K562 (cell line): ENCODE data around the gene PVALEF. TPM values are rescaled to one million over a fixed set of nuclear protein-coding genes. Genes with fewer than 3 reads are reported as not detected.

Experiments
- ATAC-seq: fragments of 200-7000 bp; cut with Tn5 transposase; 3 replicates; pipeline ENCODE4 v1.9.1; 2020; ENCODE audit warnings: moderate library complexity
- BruUV-seq: library from RNA; stranded (reverse); fragments of 400-500 nt; replicated peaks from 2 replicates; lab custom pipeline; 2021; lab: Mats Ljungman, UMichigan
- CTCF ChIA-PET: fragments of 300-600 bp; formaldehyde crosslinking; extraction: SDS; loops from one replicate; lab custom pipeline; 2021; ENCODE audit warnings: low intra/inter-chr PET ratio; lab: Yijun Ruan, JAX
- POLR2A ChIA-PET: fragments of 300-600, 350-650 bp; sonication (Branson Sonifier 250); formaldehyde crosslinking; extraction: SDS; loops from one replicate; lab custom pipeline; 2021; ENCODE audit warnings: antibody characterized with exemption, inconsistent platforms; lab: Yijun Ruan, JAX
- DNase-seq, 4 experiments: peaks; one replicate each; pipeline versions ENCODE4 v3.0.0 to v3.0.0-alpha.2; 2011 to 2018; ENCODE audit warnings: low spot score in 3 of 4, mixed read lengths in 3 of 4; ENCODE audit errors: extremely low read depth in 1 of 4
- FAIRE-seq: peaks from 2 replicates; lab custom pipeline; 2011; peaks lifted over from hg19 to GRCh38; lab: Jason Lieb, UNC
- H2AFZ ChIP-seq: 2 replicates; pipeline ENCODE4 v1.6.0; 2011; ENCODE audit warnings: low read depth, low read length, control low read depth, inconsistent platforms
- H3K27ac ChIP-seq: fragments of 200-600 bp; 3 replicates; pipeline ENCODE4 v1.8.0; 2011; ENCODE audit warnings: low read depth, mild to moderate bottlenecking, control low read depth, inconsistent platforms, low read length, moderate library complexity, mixed read lengths; ENCODE audit errors: extremely low read depth
- H3K27me3 ChIP-seq, 2 experiments: fragments of 300-600 bp in 1 of 2; 2 replicates in 1 of 2; 3 replicates in 1 of 2; pipeline versions ENCODE4 v1.6.0 to v1.8.0; 2011; ENCODE audit warnings: inconsistent platforms in 2 of 2, low read length in 2 of 2, mild to moderate bottlenecking in 1 of 2, mixed read lengths in 1 of 2, moderate library complexity in 1 of 2; ENCODE audit not compliant: control insufficient read depth in 2 of 2, insufficient read depth in 2 of 2
- H3K36me3 ChIP-seq: fragments of 300-600 bp; 3 replicates; pipeline ENCODE4 v1.8.0; 2011; ENCODE audit warnings: mild to moderate bottlenecking, low read length, inconsistent platforms; ENCODE audit not compliant: control insufficient read depth, insufficient read depth
- H3K4me1 ChIP-seq, 2 experiments: fragments of 200-600 bp in 1 of 2; replicated peaks in 1 of 2; 2 replicates in 1 of 2; 3 replicates in 1 of 2; pipeline versions ENCODE4 v1.5.1 to v1.8.0; 2011; ENCODE audit warnings: inconsistent platforms in 2 of 2, low read length in 2 of 2, mild to moderate bottlenecking in 1 of 2, mixed read lengths in 1 of 2, moderate library complexity in 1 of 2; ENCODE audit not compliant: control insufficient read depth in 2 of 2, insufficient read depth in 2 of 2
- H3K4me2 ChIP-seq: 2 replicates; pipeline ENCODE4 v1.6.1; 2011; ENCODE audit warnings: low read length, control low read depth, inconsistent platforms, mixed read lengths; ENCODE audit not compliant: insufficient read depth
- H3K4me3 ChIP-seq: fragments of 200-600 bp; sonication (generic), shearing (Covaris generic); 2 replicates; pipeline ENCODE4 v1.5.1; 2016; ENCODE audit warnings: control low read depth, inconsistent platforms
- H3K79me2 ChIP-seq: fragments of 200-600 bp; 3 replicates; pipeline ENCODE4 v1.8.0; 2011; ENCODE audit warnings: low read length, inconsistent platforms; ENCODE audit not compliant: control insufficient read depth, insufficient read depth
- H3K9ac ChIP-seq, 2 experiments: 2 replicates each; pipeline versions ENCODE4 v1.6.0 to v1.6.1; 2011; ENCODE audit warnings: low read depth in 2 of 2, low read length in 2 of 2, control low read depth in 1 of 2, inconsistent platforms in 1 of 2, mild to moderate bottlenecking in 1 of 2, mixed read lengths in 1 of 2; ENCODE audit not compliant: insufficient read depth in 1 of 2
- H3K9me1 ChIP-seq: one replicate; pipeline ENCODE4 v1.6.0; 2011; ENCODE audit warnings: inconsistent platforms, mild to moderate bottlenecking, low read length, moderate library complexity; ENCODE audit not compliant: control insufficient read depth, insufficient read depth
- H3K9me3 ChIP-seq: replicated peaks from 2 replicates; pipeline ENCODE4 v1.5.1; 2011; ENCODE audit warnings: low read depth, low read length, inconsistent platforms; ENCODE audit not compliant: control insufficient read depth, insufficient read depth
- H4K20me1 ChIP-seq: replicated peaks from 2 replicates; pipeline ENCODE4 v1.6.1; 2011; ENCODE audit warnings: low read length, inconsistent platforms, mixed read lengths; ENCODE audit not compliant: control insufficient read depth, insufficient read depth
- KDM1A ChIP-seq, 2 experiments: fragments of 450-650 bp; IDR thresholded peaks; 2 replicates each; pipeline ENCODE4 v1.6.1; 2016; ENCODE audit warnings: mild to moderate bottlenecking in 2 of 2
- KDM5B ChIP-seq: fragments of 200-600 bp; sonication (generic); IDR thresholded peaks from 2 replicates; pipeline ENCODE4 v1.6.1; 2012; ENCODE audit warnings: low read depth, mild to moderate bottlenecking, moderate library complexity, low read length, control low read depth, inconsistent platforms; ENCODE audit not compliant: insufficient replicate concordance
- MBD2 ChIP-seq: sonication (generic); IDR thresholded peaks from 2 replicates; pipeline ENCODE4 v1.6.1; 2016; ENCODE audit warnings: low read depth, borderline replicate concordance
- POLR2G ChIP-seq: fragments of 200-400 bp; formaldehyde crosslinking; IDR thresholded peaks from 2 replicates; pipeline ENCODE4 v1.6.1; 2017; ENCODE audit warnings: low read depth, mild to moderate bottlenecking, antibody characterized with exemption, low read length, moderate library complexity
- RREB1 ChIP-seq: fragments of 250-450 bp; sonication (Bioruptor Pico); IDR thresholded peaks from 2 replicates; pipeline ENCODE4 v1.4.0; 2020
- SAFB2 ChIP-seq: fragments of 200-400 bp; formaldehyde crosslinking; IDR thresholded peaks from 2 replicates; pipeline ENCODE4 v1.6.1; 2018; ENCODE audit warnings: borderline replicate concordance, low read length, low read depth, moderate library complexity; ENCODE audit not compliant: severe bottlenecking
- TEAD1 ChIP-seq, 2 experiments: fragments of 450-650 bp in 1 of 2; sonication (generic) in 1 of 2; formaldehyde crosslinking; IDR thresholded peaks; 2 replicates each; pipeline versions ENCODE4 v1.4.0 to v1.8.0; 2020 to 2022; ENCODE audit warnings: mild to moderate bottlenecking in 2 of 2, missing genetic modification reagents in 1 of 2
- ZNF12 ChIP-seq: sonication (generic); formaldehyde crosslinking; IDR thresholded peaks from 2 replicates; pipeline ENCODE4 v1.4.0; 2020; ENCODE audit warnings: mild to moderate bottlenecking, missing genetic modification reagents
- WGBS: fragments of 100-300 bp; shearing (Covaris generic); methylation state at CpG from one replicate; pipeline ENCODE4 v1.1.6; 2016; ENCODE audit warnings: low coverage, mixed read lengths; ENCODE audit not compliant: insufficient coverage; ENCODE audit errors: missing lambda C conversion rate; 5-methylcytosine and 5-hydroxymethylcytosine counted together
- in situ Hi-C: fragments of 300-500 bp; cut with MboI; formaldehyde crosslinking; loops from 4 replicates; pipeline ENCODE4 v1.15.0; 2018; ENCODE audit warnings: inconsistent platforms, mixed read lengths
- intact Hi-C: fragments of 100-400 bp; cut with micrococcal nuclease; formaldehyde crosslinking; loops from 2 replicates; pipeline ENCODE4 v1.14.2; 2022
- polyA plus RNA-seq, 8 experiments: library from polyadenylated mRNA; depleted of rRNA in 4 of 8; stranded (reverse) in 5 of 8; unstranded in 3 of 8; fragments of >200 nt; fragmentation: Nextera tagmentation in 2 of 8; fragmentation: Illumina TruSeq in 1 of 8; extraction: Ambion mirVana in 2 of 8; extraction: Trizol in 1 of 8; gene quantifications; 2 replicates each; pipeline versions ENCODE4 v1.2.1 to v1.2.3, GENCODE V29; 2011 to 2014; ENCODE audit warnings: inconsistent platforms in 1 of 8, missing spikeins in 1 of 8
- total RNA-seq, 7 experiments: library from RNA; depleted of rRNA in 6 of 7; stranded (reverse); fragments of >200 nt in 6 of 7; fragmentation: Illumina TruSeq in 2 of 7; extraction: Trizol in 2 of 7; gene quantifications; 2 replicates each; pipeline versions ENCODE4 v1.2.1 to v1.2.3, GENCODE V29; 2011 to 2021; ENCODE audit warnings: low replicate concordance in 1 of 7

Gene PVALEF
- total and polyA plus RNA-seq, 9 of the 15 experiments (the other 6 are each of a cell fraction or from before 2014, with no cell fraction given) = not detected

DNA sequence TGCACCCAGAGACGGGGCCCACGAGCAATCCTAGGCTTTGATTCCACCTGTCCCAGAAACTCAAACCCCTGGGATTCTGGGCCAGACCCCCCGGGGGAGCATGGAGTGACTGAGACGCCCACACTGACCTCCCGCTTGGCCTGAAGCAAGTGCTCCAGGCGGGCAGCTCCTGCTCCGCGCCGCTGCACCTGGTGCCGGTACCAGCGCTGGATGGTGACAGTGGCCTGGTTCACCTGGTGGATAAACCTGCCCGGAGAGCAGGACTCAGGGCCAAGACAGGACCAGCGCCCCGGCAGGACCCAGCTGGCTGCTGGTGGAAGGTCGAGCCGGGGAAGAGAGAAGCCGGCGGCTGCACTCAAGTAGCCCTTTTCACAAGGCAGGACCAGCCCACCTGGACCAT lies 34.9 kb downstream of the PVALEF start:
- H3K9me3 ChIP-seq = no peaks in the 10 kb centered on the region
- TF ChIP-seq KDM5B (no peak), TEAD1 (CRISPR knock-in tag; IDR thresholded peaks at IDR 0.05) (no peak), MBD2 (no peak), KDM1A (IDR thresholded peaks at IDR 0.05) (no peak), POLR2G (0 out of 2 replicates have a peak, but pooled peaks have one; percentile 17), ZNF12 (CRISPR knock-in tag) (no peak), SAFB2 (no peak), RREB1 (CRISPR knock-in tag) (no peak)
- H4K20me1 ChIP-seq = no peaks in the 10 kb centered on the region
- 88% methylated on average over 9 of the region's 18 CpGs for WGBS
- H3K27ac ChIP-seq = no peak overlapping the region
- H3K4me1 ChIP-seq = peaks cover 3 to 31% of the 10 kb centered on the region in 2 experiments; a peak in 3 of 5 replicates
- FAIRE-seq (no peak), DNase-seq (no peak), ATAC-seq (no peak)
- no peak overlapping the region; the same call in 1 of the 2 replicates for H2AFZ ChIP-seq
- ChIA-PET CTCF (no interaction called here), POLR2A (no interaction called here)
- peaks cover 3% of the 10 kb centered on the region for H3K9me1 ChIP-seq
- H3K9ac ChIP-seq = no peak overlapping the region
- H3K4me3 ChIP-seq = no peak overlapping the region
- intact Hi-C loops = loop anchor here (2.0 kb wide), 1 partner anchor 57 kb away; no protein-coding TSS in a partner anchor
- H3K4me2 ChIP-seq = no peak overlapping the region
- no peaks in the 10 kb centered on the region for H3K27me3 ChIP-seq
- no TSS peak for BruUV-seq
- no peaks in the 10 kb centered on the region for H3K79me2 ChIP-seq
- peaks cover 2% of the 10 kb centered on the region; the same call in 2 of the 3 replicates for H3K36me3 ChIP-seq
- in situ Hi-C loops = no loop called here
